Measurements from ENCODE around the gene LIM2. TPM values are rescaled to one million over a fixed set of nuclear protein-coding genes. Genes with fewer than 3 reads are reported as not detected.

Gene LIM2
- total and polyA plus RNA-seq, 2 experiments from 2014 or later, result not detected

- peak in 1 of 2 experiments; percentile 36; a peak in 2 of 4 replicates for TF ChIP-seq CTCF (conservative IDR thresholded peaks at IDR 0.05; ENCODE audit: low read depth in 2 of 2)
- no peak for TF ChIP-seq NANOG (IDR thresholded peaks at IDR 0.05; ENCODE audit: borderline replicate concordance)
- no peak for TF ChIP-seq STAT1 (IDR thresholded peaks at IDR 0.05; ENCODE audit: unreplicated experiment)
- TF ChIP-seq ZNF462 (CRISPR knock-in tag; IDR thresholded peaks at IDR 0.05), result no peak
- no peak for TF ChIP-seq ZNF114 (CRISPR knock-in tag; IDR thresholded peaks at IDR 0.05)
These were observed 47.8 kb downstream of the LIM2 start (continued) for GRCh38 chr19:51339687-51340656.

DNA sequence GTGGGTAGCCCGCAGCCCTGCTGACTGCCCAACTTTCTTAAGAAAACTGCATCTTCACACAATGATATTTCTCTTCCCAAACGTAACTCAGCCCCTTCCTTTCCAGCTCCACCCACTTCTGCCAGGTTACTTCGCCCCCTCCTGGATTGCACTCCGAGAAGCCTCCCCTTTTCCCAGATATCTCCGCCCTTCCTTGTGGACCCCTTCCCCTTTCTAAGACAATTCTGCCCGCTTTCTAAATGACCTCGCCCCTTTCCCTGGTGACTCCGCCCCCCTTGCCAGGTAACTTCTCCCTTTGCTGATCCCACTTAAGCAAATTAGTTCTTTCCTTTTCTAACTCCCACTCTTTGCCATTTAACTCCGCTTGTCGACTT, 48.5 kb downstream of the LIM2 start:
- peak; percentile 91 for DNase-seq (ENCODE audit: low spot score)
- Histone ChIP-seq H3K9me2 (ENCODE audit: insufficient read depth) (no peaks in the 10 kb centered on the region), H4K20me1 (replicated peaks; ENCODE audit: insufficient read depth) (no peaks in the 10 kb centered on the region), H3K27ac (ENCODE audit: low read depth) (peak overlapping the region; percentile 71), H3K27me3 (ENCODE audit: insufficient read depth) (peaks cover 16% of the 10 kb centered on the region), H3F3A (replicated peaks; ENCODE audit: low read depth) (no peaks in the 10 kb centered on the region), H3K79me2 (replicated peaks; ENCODE audit: insufficient read depth) (no peaks in the 10 kb centered on the region), H3K4me1 (ENCODE audit: insufficient read depth) (peaks cover 24% of the 10 kb centered on the region), H2AFZ (peak overlapping the region; percentile 77), H3K4me3 (peak overlapping the region; percentile 62), H3K4me2 (peak overlapping the region; percentile 72), H3K36me3 (ENCODE audit: insufficient read depth) (no peaks in the 10 kb centered on the region)
- TF ChIP-seq CTCF (conservative IDR thresholded peaks at IDR 0.05; ENCODE audit: low read depth in 2 of 2) (0 out of 4 replicates have a peak, but pooled peaks of 1 of the 2 experiments have one; percentile 14), CREB1 (CRISPR knock-in tag; IDR thresholded peaks at IDR 0.05; ENCODE audit: low read depth) (no peak), EZH2 (IDR thresholded peaks at IDR 0.05; ENCODE audit: low read depth, unreplicated experiment) (no peak), POLR2AphosphoS5 (IDR thresholded peaks at IDR 0.05; ENCODE audit: low read depth) (peak; percentile 4; the same call in 1 of the 2 replicates)
- H3K4me1 Mint-ChIP-seq, result peaks cover 28% of the 10 kb centered on the region
- peak; percentile 55 for ATAC-seq
- H3K4me3 Mint-ChIP-seq, result peak overlapping the region; percentile 88
- peaks cover 24% of the 10 kb centered on the region for H3K27me3 Mint-ChIP-seq (ENCODE audit: insufficient read depth, low read depth, poor library complexity)
- peaks cover 12% of the 10 kb centered on the region; the same call in 2 of the 3 replicates for H3K36me3 Mint-ChIP-seq (ENCODE audit: low read depth)
- H3K27ac Mint-ChIP-seq, result peak overlapping the region; percentile 96
- no peaks in the 10 kb centered on the region for H3K9me3 Mint-ChIP-seq
